ENCODE results near the gene OR5AU1. TPM values are rescaled to one million over a fixed set of nuclear protein-coding genes. Genes with fewer than 3 reads are reported as not detected.
"Not testable (repeated sequence)": the region's sequence is repeated elsewhere in the genome, so short reads cannot be mapped to it uniquely, and the experiment has no call there.

The OR5AU1 gene
- polyA plus RNA-seq, 12 donors = 0.03 to 0.05 TPM; not detected in 10

- no peak for DNase-seq
These were observed 26.3 kb upstream of the OR5AU1 start for GRCh38 chr14:21182166-21182565.

DNA sequence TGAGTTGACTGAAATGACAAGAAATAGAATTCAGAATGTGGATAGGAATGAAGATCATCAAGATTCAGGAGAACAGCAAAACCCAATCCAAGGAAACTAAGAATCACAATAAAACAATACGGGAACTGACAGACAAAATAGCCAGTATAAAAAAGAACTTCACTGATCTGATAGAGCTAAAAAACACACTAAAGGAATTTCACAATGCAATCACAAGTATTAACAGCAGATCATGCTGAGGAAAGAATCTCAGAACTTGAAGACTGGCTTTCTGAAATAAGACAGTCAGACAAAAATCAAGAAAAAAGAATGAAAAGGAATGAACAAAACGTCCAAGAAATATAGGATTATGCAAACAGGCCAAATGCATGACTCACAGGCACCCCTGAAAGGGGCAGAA, 15.3 kb upstream of the OR5AU1 start:
- no peak for DNase-seq

DNA sequence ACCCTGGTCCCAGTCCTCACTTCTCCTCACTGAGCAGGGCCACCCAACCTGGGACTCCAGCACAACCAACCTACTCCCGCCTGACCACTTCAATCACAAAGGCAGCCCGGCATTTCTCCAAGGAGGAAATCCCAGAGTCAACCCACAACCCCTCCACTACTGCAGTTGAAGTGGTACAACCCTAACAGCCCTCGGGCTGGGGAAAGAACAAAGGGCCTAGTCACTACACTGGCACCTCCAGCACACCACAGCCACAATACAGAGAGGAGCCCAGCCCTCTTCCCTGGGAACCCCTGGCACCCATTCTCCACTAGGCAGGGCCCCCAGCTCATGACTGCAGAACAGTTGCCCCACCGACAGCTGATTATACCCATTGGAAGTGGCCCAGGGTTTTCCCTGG, 13.7 kb upstream of the OR5AU1 start:
- DNase-seq = no peak

GRCh38 chr14:21168055-21168454, 12.2 kb upstream of the OR5AU1 start:
- DNase-seq = no peak

DNA sequence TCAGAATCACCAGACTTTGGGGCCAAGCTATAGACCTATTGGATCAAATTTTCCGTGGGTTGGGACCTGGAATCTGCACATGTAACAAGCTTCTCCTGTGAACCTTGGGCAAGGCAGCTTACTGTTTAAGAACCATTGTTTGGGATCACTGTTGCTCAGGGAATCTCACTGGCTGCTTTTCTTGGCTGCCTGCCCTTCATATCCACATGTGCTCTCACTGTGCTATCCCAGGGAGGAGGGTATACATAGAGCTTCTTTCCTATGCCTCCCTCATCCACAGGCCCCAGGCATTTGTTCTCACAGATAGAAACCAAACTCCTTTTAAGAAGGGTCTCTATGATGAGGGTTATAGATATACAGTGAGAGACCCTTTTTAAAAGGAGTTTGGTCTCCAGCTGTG, 9.8 kb upstream of the OR5AU1 start:
- DNase-seq = not testable (repeated sequence)

- DNase-seq = not testable (repeated sequence)
These were observed 9.2 kb upstream of the OR5AU1 start for GRCh38 chr14:21165002-21165605.

DNA sequence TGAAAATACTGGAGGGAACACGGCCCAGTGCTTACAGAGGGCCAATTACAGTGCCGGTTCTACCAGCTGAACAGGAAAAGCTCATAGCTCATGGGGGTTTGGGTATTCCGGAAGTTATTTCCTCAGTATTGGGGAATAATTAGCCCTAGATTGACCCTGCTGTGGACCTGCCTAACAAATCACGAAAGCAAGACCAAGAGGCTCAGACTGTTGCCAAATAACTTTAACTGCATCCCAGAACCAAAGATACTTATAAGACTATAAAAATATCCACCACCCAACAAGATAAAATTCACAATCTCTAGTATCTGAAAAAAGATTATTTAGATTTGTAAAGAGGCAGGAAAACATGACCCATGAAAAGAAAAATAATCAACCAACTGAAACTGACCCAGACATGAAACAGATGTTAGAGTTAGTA, 8.0 kb upstream of the OR5AU1 start:
- no peak for DNase-seq

DNA sequence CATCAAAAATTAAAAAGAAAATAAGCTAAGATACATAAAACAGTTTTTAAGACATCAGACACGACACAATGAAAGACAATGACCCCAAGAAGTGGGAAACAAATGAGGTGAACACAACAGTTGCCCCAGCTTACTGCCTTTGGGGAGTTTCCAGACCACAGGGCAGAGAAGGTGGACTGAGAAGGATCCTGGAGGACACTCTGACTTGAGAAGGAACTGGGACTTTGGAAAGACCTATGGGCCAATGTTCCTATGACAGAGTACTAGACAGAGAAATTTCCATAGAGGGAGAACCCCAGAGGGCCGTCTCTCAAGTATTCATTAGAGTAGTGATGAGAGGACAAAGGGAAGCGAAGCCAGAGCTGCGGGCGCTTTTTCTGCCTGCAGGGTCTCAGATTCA, 6.2 kb upstream of the OR5AU1 start:
- no peak for DNase-seq

- no peak for DNase-seq
These were observed 4.3 kb upstream of the OR5AU1 start for GRCh38 chr14:21160061-21160610.

GRCh38 chr14:21158175-21158574, 2.3 kb upstream of the OR5AU1 start:
- DNase-seq = not testable (repeated sequence)

- no peak for DNase-seq
These were observed 6.1 kb downstream of the OR5AU1 start for GRCh38 chr14:21149641-21150367.

DNA sequence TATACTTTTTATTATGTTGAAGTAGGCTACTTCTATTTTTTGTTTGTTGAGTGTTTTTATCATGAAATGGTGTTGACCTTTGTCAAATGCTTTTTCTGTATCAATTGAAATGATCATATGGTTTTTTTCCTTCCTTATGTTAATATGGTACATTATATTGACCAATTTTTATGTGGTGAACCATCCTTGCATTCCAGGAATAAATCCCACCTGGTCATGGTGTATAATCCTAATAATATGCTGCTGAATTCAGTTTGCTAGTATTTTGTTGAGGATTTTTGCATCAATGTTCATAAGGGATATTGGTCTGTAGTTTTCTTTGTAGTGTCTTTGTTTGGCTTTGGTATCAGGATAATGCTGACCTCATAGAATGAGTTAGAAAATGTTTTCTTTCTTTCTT, 10.4 kb downstream of the OR5AU1 start:
- no peak for DNase-seq

GRCh38 chr14:21142357-21142756, 13.5 kb downstream of the OR5AU1 start:
- no peak for DNase-seq

DNA sequence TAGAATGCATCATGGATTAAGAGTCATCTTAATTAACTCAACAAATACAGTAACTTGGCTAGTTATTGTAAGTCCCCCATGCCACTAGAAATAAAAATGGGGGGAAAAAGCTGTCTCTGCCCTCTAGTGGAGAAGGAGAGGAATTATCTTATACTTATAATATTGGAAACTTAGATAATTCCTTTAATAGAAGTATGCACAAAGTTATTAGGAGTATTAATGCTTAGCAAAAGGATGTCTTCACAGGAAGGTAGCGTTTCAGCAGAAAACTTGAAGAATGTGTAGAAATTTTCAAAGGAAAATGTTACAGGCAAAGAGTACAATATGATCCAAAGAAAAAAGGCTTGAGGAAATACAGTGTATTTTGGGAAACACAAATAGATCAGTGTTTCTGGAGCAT, 19.8 kb downstream of the OR5AU1 start:
- DNase-seq = no peak

GRCh38 chr14:21133901-21134300, 22.0 kb downstream of the OR5AU1 start:
- no peak for DNase-seq

- DNase-seq = no peak
These were observed 32.4 kb downstream of the OR5AU1 start for GRCh38 chr14:21123429-21123828.

- DNase-seq = no peak
These were observed 34.7 kb downstream of the OR5AU1 start for GRCh38 chr14:21121122-21121521.

- DNase-seq = no peak
These were observed 35.2 kb downstream of the OR5AU1 start for GRCh38 chr14:21120686-21121085.

- no peak for DNase-seq
These were observed 36.9 kb downstream of the OR5AU1 start for GRCh38 chr14:21118933-21119332.

- DNase-seq = no peak
These were observed 42.5 kb downstream of the OR5AU1 start for GRCh38 chr14:21113369-21113768.

DNA sequence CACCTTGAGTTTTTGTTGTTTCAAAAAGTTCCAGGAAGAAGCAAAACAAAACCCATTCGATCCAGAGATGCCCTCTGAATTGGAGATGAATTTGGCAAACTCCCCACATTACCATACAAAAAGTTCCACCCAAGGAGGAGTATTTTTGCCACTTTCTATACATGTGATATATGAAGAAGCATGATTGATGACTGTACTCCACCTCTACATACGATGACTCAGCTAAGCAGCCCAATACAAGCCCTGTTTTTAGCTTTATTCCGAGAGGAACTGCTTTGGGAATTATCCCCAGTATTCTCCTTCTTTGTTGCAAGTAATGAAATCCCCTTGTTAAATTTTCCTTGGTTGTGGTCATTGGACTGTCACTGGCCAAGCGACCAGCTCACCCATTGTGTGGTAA, 43.6 kb downstream of the OR5AU1 start:
- no peak for DNase-seq

DNA sequence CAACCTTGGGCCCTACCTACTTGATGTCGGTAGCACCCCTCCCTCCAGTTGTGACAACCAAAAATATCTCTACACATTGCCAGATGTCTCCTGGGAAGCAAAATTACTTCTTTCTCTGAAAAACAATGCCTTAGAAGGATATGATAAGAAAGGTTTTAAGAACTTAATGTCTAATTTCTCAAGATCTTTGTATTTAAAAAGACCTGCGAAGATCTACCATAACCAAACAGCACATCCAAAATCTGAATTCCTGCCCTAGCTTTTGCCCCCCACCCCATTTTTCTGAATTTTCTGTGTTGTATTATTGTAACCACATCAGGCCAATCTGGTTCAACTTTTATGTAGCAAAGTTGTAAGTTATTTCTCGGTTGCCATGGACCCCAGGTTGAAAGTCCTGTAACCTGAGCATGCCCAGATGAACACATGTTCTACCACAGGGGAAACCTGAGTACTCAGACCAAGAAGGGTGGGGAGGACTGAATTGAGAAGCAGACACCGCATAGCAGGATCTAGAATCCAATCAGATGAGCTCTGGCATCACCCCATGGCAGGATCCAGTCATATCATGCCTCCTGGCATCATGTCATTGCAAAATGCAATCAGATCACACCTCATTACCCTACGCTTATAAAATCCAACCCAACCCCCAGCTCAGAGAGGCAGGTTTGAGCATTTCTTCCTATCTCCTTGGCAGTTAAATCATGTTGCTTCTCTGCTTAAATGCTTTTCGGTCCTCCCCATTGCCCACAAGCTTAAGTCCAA, 46.3 kb downstream of the OR5AU1 start:
- DNase-seq = no peak

GRCh38 chr14:21108791-21109190, 47.1 kb downstream of the OR5AU1 start:
- DNase-seq = no peak

All from muscle of arm (tissue), 12 donors.